K562 (cell line): Measurements from ENCODE around the gene ZKSCAN1. TPM values are rescaled to one million over a fixed set of nuclear protein-coding genes. Genes with fewer than 3 reads are reported as not detected.
A peak's percentile ranks its signal among the peaks of the same experiment; 100 is the strongest.

Experiments
- ATAC-seq: fragments of 200-7000 bp; cut with Tn5 transposase; 3 replicates; pipeline ENCODE4 v1.9.1; 2020; ENCODE audit warnings: moderate library complexity
- BruUV-seq: library from RNA; stranded (reverse); fragments of 400-500 nt; replicated peaks from 2 replicates; lab custom pipeline; 2021; lab: Mats Ljungman, UMichigan
- CTCF ChIA-PET: fragments of 300-600 bp; formaldehyde crosslinking; extraction: SDS; loops from one replicate; lab custom pipeline; 2021; ENCODE audit warnings: low intra/inter-chr PET ratio; lab: Yijun Ruan, JAX
- POLR2A ChIA-PET: fragments of 300-600, 350-650 bp; sonication (Branson Sonifier 250); formaldehyde crosslinking; extraction: SDS; loops from one replicate; lab custom pipeline; 2021; ENCODE audit warnings: antibody characterized with exemption, inconsistent platforms; lab: Yijun Ruan, JAX
- DNase-seq, 4 experiments: peaks; one replicate each; pipeline versions ENCODE4 v3.0.0 to v3.0.0-alpha.2; 2011 to 2018; ENCODE audit warnings: low spot score in 3 of 4, mixed read lengths in 3 of 4; ENCODE audit errors: extremely low read depth in 1 of 4
- FAIRE-seq: peaks from 2 replicates; lab custom pipeline; 2011; peaks lifted over from hg19 to GRCh38; lab: Jason Lieb, UNC
- H2AFZ ChIP-seq: 2 replicates; pipeline ENCODE4 v1.6.0; 2011; ENCODE audit warnings: low read depth, low read length, control low read depth, inconsistent platforms
- H3K27ac ChIP-seq: fragments of 200-600 bp; 3 replicates; pipeline ENCODE4 v1.8.0; 2011; ENCODE audit warnings: low read depth, mild to moderate bottlenecking, control low read depth, inconsistent platforms, low read length, moderate library complexity, mixed read lengths; ENCODE audit errors: extremely low read depth
- H3K27me3 ChIP-seq, 2 experiments: fragments of 300-600 bp in 1 of 2; 2 replicates in 1 of 2; 3 replicates in 1 of 2; pipeline versions ENCODE4 v1.6.0 to v1.8.0; 2011; ENCODE audit warnings: inconsistent platforms in 2 of 2, low read length in 2 of 2, mild to moderate bottlenecking in 1 of 2, mixed read lengths in 1 of 2, moderate library complexity in 1 of 2; ENCODE audit not compliant: control insufficient read depth in 2 of 2, insufficient read depth in 2 of 2
- H3K36me3 ChIP-seq: fragments of 300-600 bp; 3 replicates; pipeline ENCODE4 v1.8.0; 2011; ENCODE audit warnings: mild to moderate bottlenecking, low read length, inconsistent platforms; ENCODE audit not compliant: control insufficient read depth, insufficient read depth
- H3K4me1 ChIP-seq, 2 experiments: fragments of 200-600 bp in 1 of 2; replicated peaks in 1 of 2; 2 replicates in 1 of 2; 3 replicates in 1 of 2; pipeline versions ENCODE4 v1.5.1 to v1.8.0; 2011; ENCODE audit warnings: inconsistent platforms in 2 of 2, low read length in 2 of 2, mild to moderate bottlenecking in 1 of 2, mixed read lengths in 1 of 2, moderate library complexity in 1 of 2; ENCODE audit not compliant: control insufficient read depth in 2 of 2, insufficient read depth in 2 of 2
- H3K4me2 ChIP-seq: 2 replicates; pipeline ENCODE4 v1.6.1; 2011; ENCODE audit warnings: low read length, control low read depth, inconsistent platforms, mixed read lengths; ENCODE audit not compliant: insufficient read depth
- H3K4me3 ChIP-seq: fragments of 200-600 bp; sonication (generic), shearing (Covaris generic); 2 replicates; pipeline ENCODE4 v1.5.1; 2016; ENCODE audit warnings: control low read depth, inconsistent platforms
- H3K79me2 ChIP-seq: fragments of 200-600 bp; 3 replicates; pipeline ENCODE4 v1.8.0; 2011; ENCODE audit warnings: low read length, inconsistent platforms; ENCODE audit not compliant: control insufficient read depth, insufficient read depth
- H3K9ac ChIP-seq, 2 experiments: 2 replicates each; pipeline versions ENCODE4 v1.6.0 to v1.6.1; 2011; ENCODE audit warnings: low read depth in 2 of 2, low read length in 2 of 2, control low read depth in 1 of 2, inconsistent platforms in 1 of 2, mild to moderate bottlenecking in 1 of 2, mixed read lengths in 1 of 2; ENCODE audit not compliant: insufficient read depth in 1 of 2
- H3K9me1 ChIP-seq: one replicate; pipeline ENCODE4 v1.6.0; 2011; ENCODE audit warnings: inconsistent platforms, mild to moderate bottlenecking, low read length, moderate library complexity; ENCODE audit not compliant: control insufficient read depth, insufficient read depth
- H3K9me3 ChIP-seq: replicated peaks from 2 replicates; pipeline ENCODE4 v1.5.1; 2011; ENCODE audit warnings: low read depth, low read length, inconsistent platforms; ENCODE audit not compliant: control insufficient read depth, insufficient read depth
- H4K20me1 ChIP-seq: replicated peaks from 2 replicates; pipeline ENCODE4 v1.6.1; 2011; ENCODE audit warnings: low read length, inconsistent platforms, mixed read lengths; ENCODE audit not compliant: control insufficient read depth, insufficient read depth
- BCOR ChIP-seq: fragments of 450-650 bp; IDR thresholded peaks from 2 replicates; pipeline ENCODE4 v1.6.1; 2016
- HMGN3 ChIP-seq: IDR thresholded peaks from 2 replicates; pipeline ENCODE4 v1.6.1; 2011; ENCODE audit warnings: borderline replicate concordance, low read depth, mild to moderate bottlenecking, mixed read lengths, low read length; ENCODE audit not compliant: insufficient read length; ENCODE audit errors: extremely low read depth
- NR3C1 ChIP-seq: sonication (generic); formaldehyde crosslinking; IDR thresholded peaks from 2 replicates; pipeline ENCODE4 v1.8.1; 2022; ENCODE audit warnings: missing genetic modification reagents
- PML ChIP-seq: IDR thresholded peaks from 2 replicates; pipeline ENCODE4 v1.6.1; 2012; ENCODE audit warnings: low read length, inconsistent platforms
- RBM25 ChIP-seq: fragments of 200-400 bp; formaldehyde crosslinking; IDR thresholded peaks from 2 replicates; pipeline ENCODE4 v1.6.1; 2018; ENCODE audit warnings: low read length, low read depth, moderate library complexity; ENCODE audit not compliant: severe bottlenecking
- RCOR1 ChIP-seq, 2 experiments: IDR thresholded peaks; 2 replicates each; pipeline ENCODE4 v1.6.1; 2012; ENCODE audit warnings: low read depth in 2 of 2, low read length in 2 of 2, borderline replicate concordance in 1 of 2, improper control_type of control experiment in 1 of 2
- STAT6 ChIP-seq: sonication (generic); formaldehyde crosslinking; IDR thresholded peaks from 2 replicates; pipeline ENCODE4 v1.8.1; 2023; ENCODE audit warnings: mild to moderate bottlenecking, missing genetic modification reagents
- WGBS: fragments of 100-300 bp; shearing (Covaris generic); methylation state at CpG from one replicate; pipeline ENCODE4 v1.1.6; 2016; ENCODE audit warnings: low coverage, mixed read lengths; ENCODE audit not compliant: insufficient coverage; ENCODE audit errors: missing lambda C conversion rate; 5-methylcytosine and 5-hydroxymethylcytosine counted together
- in situ Hi-C: fragments of 300-500 bp; cut with MboI; formaldehyde crosslinking; loops from 4 replicates; pipeline ENCODE4 v1.15.0; 2018; ENCODE audit warnings: inconsistent platforms, mixed read lengths
- intact Hi-C: fragments of 100-400 bp; cut with micrococcal nuclease; formaldehyde crosslinking; loops from 2 replicates; pipeline ENCODE4 v1.14.2; 2022
- polyA plus RNA-seq, 8 experiments: library from polyadenylated mRNA; depleted of rRNA in 4 of 8; stranded (reverse) in 5 of 8; unstranded in 3 of 8; fragments of >200 nt; fragmentation: Nextera tagmentation in 2 of 8; fragmentation: Illumina TruSeq in 1 of 8; extraction: Ambion mirVana in 2 of 8; extraction: Trizol in 1 of 8; gene quantifications; 2 replicates each; pipeline versions ENCODE4 v1.2.1 to v1.2.3, GENCODE V29; 2011 to 2014; ENCODE audit warnings: inconsistent platforms in 1 of 8, missing spikeins in 1 of 8
- total RNA-seq, 7 experiments: library from RNA; depleted of rRNA in 6 of 7; stranded (reverse); fragments of >200 nt in 6 of 7; fragmentation: Illumina TruSeq in 2 of 7; extraction: Trizol in 2 of 7; gene quantifications; 2 replicates each; pipeline versions ENCODE4 v1.2.1 to v1.2.3, GENCODE V29; 2011 to 2021; ENCODE audit warnings: low replicate concordance in 1 of 7

The ZKSCAN1 gene
- total and polyA plus RNA-seq, 9 of the 15 experiments (the other 6 are each of a cell fraction or from before 2014, with no cell fraction given): 5.3 to 43.0 (median 23.2) TPM

GRCh38 chr7:100017300-100017699 is 1.9 kb downstream of the ZKSCAN1 start:
- Histone ChIP-seq H4K20me1 (peaks cover 17% of the 10 kb centered on the region), H3K27me3 (no peaks in the 10 kb centered on the region), H3K4me2 (no peak overlapping the region), H3K27ac (no peak overlapping the region), H3K4me1 (peaks cover 16 to 17% of the 10 kb centered on the region in 2 experiments; a peak in 4 of 5 replicates), H3K9me1 (no peaks in the 10 kb centered on the region), H3K9ac (no peak overlapping the region), H3K4me3 (no peak overlapping the region), H2AFZ (no peak overlapping the region), H3K9me3 (no peaks in the 10 kb centered on the region), H3K79me2 (peaks cover 64% of the 10 kb centered on the region), H3K36me3 (peaks cover 34% of the 10 kb centered on the region)
- 92% methylated on average over 11 of the region's 11 CpGs for WGBS
- ATAC-seq (no peak), DNase-seq (no peak), FAIRE-seq (no peak)
- intact Hi-C loops (no loop called here), in situ Hi-C loops (no loop called here)
- ChIA-PET CTCF (interaction anchor here (1.5 kb wide), 1 partner anchor 65 kb away, joined by 3 read pairs; the partner anchor contains the start of gene ZNF3), POLR2A (interaction anchor here (0.6 to 2.0 kb wide), 10 partner anchors 9 to 444 kb away, joined by 3 to 6 read pairs (median 4); no protein-coding TSS in a partner anchor)
- TF ChIP-seq PML (0 out of 2 replicates have a peak, but pooled peaks have one; percentile 2), NR3C1 (CRISPR knock-in tag) (no peak)
- no TSS peak for BruUV-seq

DNA sequence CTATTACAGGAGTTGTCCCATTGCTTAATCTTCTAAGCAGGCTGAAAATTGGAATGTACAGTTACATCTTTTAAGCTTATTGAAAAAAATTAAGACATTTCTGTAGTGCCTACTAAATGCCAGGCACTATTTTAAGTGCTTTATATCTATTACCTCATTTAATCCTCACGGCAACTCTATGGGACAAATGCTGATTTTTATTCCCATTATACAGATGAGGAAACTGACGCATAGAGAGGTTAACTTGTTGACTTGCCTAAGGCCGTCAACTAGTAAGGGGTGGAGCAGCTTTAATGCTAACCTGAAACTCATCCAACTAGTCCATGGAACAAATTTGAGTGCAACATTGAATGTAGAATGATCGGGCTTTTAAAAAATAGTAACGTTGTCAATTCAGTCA is 2.5 kb downstream of the ZKSCAN1 start:
- WGBS: 96% methylated on average over 5 of the region's 5 CpGs
- DNase-seq: no peak
- intact Hi-C loops: no loop called here
- Histone ChIP-seq H2AFZ (no peak overlapping the region), H3K27ac (no peak overlapping the region), H3K9me3 (no peaks in the 10 kb centered on the region), H3K4me2 (no peak overlapping the region), H3K36me3 (peaks cover 39% of the 10 kb centered on the region), H3K4me1 (peaks cover 12 to 13% of the 10 kb centered on the region in 2 experiments; a peak in 3 of 5 replicates), H3K79me2 (peaks cover 69% of the 10 kb centered on the region), H3K4me3 (no peak overlapping the region), H3K9me1 (no peaks in the 10 kb centered on the region), H4K20me1 (peaks cover 17% of the 10 kb centered on the region), H3K9ac (no peak overlapping the region), H3K27me3 (no peaks in the 10 kb centered on the region)
- in situ Hi-C loops: no loop called here
- no peak for TF ChIP-seq HMGN3
- no peak for TF ChIP-seq STAT6 (CRISPR knock-in tag)
- peak in 1 of 2 experiments; percentile 26; a peak in 1 of 4 replicates for TF ChIP-seq RCOR1 (IDR thresholded peaks at IDR 0.05; ENCODE audit: borderline replicate concordance in 1 of 2, low read depth in 2 of 2, low read length in 2 of 2)
- TF ChIP-seq BCOR: peak; percentile 38; the same call in 1 of the 2 replicates
- peak; percentile 83 for TF ChIP-seq RBM25
- no peak for FAIRE-seq
- ChIA-PET CTCF (no interaction called here), POLR2A (interaction anchor here (0.8 to 2.0 kb wide), 3 partner anchors 11 to 33 kb away, joined by 3 to 6 read pairs (median 4); no protein-coding TSS in a partner anchor)
- no peak for ATAC-seq
- no TSS peak for BruUV-seq
